Measurements from ENCODE around the gene ERC1.

DNA sequence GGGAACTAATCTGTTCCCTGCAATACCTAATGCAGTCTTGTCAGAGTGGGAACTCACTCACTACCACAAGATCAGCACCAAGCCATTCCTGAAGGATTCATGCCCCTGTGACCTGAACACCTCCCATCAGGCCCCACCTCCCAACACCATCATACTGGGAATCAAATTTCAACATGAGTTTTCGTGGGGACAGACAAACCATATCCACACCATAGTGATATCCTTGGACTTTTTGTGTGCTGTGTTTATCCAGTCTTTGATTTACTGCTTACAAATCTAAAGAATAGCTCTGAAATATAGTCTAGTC, 359.9 kb downstream of the ERC1 start:
- TF ChIP-seq, protein P1, sequence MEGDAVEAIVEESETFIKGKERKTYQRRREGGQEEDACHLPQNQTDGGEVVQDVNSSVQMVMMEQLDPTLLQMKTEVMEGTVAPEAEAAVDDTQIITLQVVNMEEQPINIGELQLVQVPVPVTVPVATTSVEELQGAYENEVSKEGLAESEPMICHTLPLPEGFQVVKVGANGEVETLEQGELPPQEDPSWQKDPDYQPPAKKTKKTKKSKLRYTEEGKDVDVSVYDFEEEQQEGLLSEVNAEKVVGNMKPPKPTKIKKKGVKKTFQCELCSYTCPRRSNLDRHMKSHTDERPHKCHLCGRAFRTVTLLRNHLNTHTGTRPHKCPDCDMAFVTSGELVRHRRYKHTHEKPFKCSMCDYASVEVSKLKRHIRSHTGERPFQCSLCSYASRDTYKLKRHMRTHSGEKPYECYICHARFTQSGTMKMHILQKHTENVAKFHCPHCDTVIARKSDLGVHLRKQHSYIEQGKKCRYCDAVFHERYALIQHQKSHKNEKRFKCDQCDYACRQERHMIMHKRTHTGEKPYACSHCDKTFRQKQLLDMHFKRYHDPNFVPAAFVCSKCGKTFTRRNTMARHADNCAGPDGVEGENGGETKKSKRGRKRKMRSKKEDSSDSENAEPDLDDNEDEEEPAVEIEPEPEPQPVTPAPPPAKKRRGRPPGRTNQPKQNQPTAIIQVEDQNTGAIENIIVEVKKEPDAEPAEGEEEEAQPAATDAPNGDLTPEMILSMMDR (IDR thresholded peaks at IDR 0.05; ENCODE audit: low read depth, low read length), result no peak
- TF ChIP-seq POLR2A (IDR thresholded peaks at IDR 0.05; ENCODE audit: extremely low read depth, insufficient read length) (no peak), MYC (IDR thresholded peaks at IDR 0.05; ENCODE audit: low read depth, low read length) (no peak)

Measured in NB4 (cell line).